ENCODE data around the gene PTPRD.

DNA sequence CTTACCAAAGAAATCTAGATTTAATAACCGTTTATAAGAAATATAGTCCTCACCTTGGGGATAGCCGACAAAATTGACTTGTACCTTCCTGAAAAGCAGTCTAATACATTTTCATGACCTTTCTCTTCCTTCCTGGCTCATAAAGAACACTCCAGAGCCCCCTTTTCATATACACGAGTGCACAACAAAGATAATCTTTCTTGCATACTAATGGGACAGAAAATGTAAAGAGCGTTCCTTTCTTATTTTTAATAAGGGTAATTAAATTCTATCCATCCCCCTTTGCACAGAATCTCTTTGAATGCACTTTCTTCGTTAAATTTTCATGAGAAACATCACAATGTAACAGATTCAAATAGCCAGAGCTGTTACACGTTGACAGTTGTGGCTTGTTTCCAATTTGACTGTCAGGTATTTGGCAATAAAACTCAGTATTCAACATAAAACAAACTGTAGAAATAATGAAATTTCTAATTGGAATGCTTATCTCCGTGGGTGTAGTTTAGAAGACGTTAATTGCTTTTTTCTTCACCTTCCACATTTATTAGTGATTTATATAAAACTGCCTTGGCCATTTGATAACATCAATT lies 2080.9 kb downstream of the PTPRD start:
- TF ChIP-seq, protein P1, sequence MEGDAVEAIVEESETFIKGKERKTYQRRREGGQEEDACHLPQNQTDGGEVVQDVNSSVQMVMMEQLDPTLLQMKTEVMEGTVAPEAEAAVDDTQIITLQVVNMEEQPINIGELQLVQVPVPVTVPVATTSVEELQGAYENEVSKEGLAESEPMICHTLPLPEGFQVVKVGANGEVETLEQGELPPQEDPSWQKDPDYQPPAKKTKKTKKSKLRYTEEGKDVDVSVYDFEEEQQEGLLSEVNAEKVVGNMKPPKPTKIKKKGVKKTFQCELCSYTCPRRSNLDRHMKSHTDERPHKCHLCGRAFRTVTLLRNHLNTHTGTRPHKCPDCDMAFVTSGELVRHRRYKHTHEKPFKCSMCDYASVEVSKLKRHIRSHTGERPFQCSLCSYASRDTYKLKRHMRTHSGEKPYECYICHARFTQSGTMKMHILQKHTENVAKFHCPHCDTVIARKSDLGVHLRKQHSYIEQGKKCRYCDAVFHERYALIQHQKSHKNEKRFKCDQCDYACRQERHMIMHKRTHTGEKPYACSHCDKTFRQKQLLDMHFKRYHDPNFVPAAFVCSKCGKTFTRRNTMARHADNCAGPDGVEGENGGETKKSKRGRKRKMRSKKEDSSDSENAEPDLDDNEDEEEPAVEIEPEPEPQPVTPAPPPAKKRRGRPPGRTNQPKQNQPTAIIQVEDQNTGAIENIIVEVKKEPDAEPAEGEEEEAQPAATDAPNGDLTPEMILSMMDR (IDR thresholded peaks at IDR 0.05), result no peak
- no peak for TF ChIP-seq EZH2 (IDR thresholded peaks at IDR 0.05; ENCODE audit: borderline replicate concordance, insufficient read depth, low read depth, low read length, poor library complexity, severe bottlenecking)

Measured in B cell (primary cell).